ENCODE measurements around the gene GJC2.

- TF ChIP-seq CTCF (IDR thresholded peaks at IDR 0.05) (no peak), EZH2 (IDR thresholded peaks at IDR 0.05; ENCODE audit: borderline replicate concordance, insufficient read depth, low read depth, low read length, poor library complexity, severe bottlenecking) (no peak)
Observed at GRCh38 chr1:228154670-228155571, 5.2 kb downstream of the GJC2 start.
